IMR-90 (cell line): ENCODE measurements around the gene FNIP2.

Experiments used
- BHLHE40 ChIP-seq: fragments of 150-350 bp; IDR thresholded peaks from 2 replicates; pipeline ENCODE4 v1.6.1; 2016; ENCODE audit warnings: mild to moderate bottlenecking, low read depth, low read length
- CTCF ChIP-seq: conservative IDR thresholded peaks from 2 replicates; pipeline ENCODE4 v1.5.1; 2012; ENCODE audit warnings: mild to moderate bottlenecking, low read depth, low read length, improper control_type of control experiment
- MAZ ChIP-seq: IDR thresholded peaks from 2 replicates; pipeline ENCODE4 v1.6.1; 2012; ENCODE audit warnings: low read depth, mild to moderate bottlenecking, low read length, improper control_type of control experiment, moderate library complexity, borderline replicate concordance
- NFE2L2 ChIP-seq: fragments of 150-350 bp; IDR thresholded peaks from 2 replicates; pipeline ENCODE4 v1.6.1; 2016; ENCODE audit warnings: low read depth, mild to moderate bottlenecking, low read length
- POLR2A ChIP-seq: IDR thresholded peaks from 2 replicates; pipeline ENCODE4 v1.6.1; 2012; ENCODE audit warnings: mild to moderate bottlenecking, low read depth, low read length
- RFX5 ChIP-seq: IDR thresholded peaks from 2 replicates; pipeline ENCODE4 v1.8.0; 2012; ENCODE audit warnings: low read depth, mild to moderate bottlenecking, low read length, moderate library complexity
- USF2 ChIP-seq: fragments of 150-350 bp; IDR thresholded peaks from 2 replicates; pipeline ENCODE4 v1.6.1; 2017; ENCODE audit warnings: mild to moderate bottlenecking, antibody characterized with exemption, low read length, low read depth

- TF ChIP-seq CTCF (no peak), POLR2A (no peak), USF2 (no peak), MAZ (no peak), RFX5 (no peak), NFE2L2 (no peak), BHLHE40 (no peak)
Observed at GRCh38 chr4:158903079-158903456, 134.2 kb downstream of the FNIP2 start.
